Measurements from ENCODE around the gene IMPG2. TPM values are rescaled to one million over a fixed set of nuclear protein-coding genes. Genes with fewer than 3 reads are reported as not detected.

IMPG2 gene
- total RNA-seq, 1 experiment from 2014 or later, result 0.04 TPM

DNA sequence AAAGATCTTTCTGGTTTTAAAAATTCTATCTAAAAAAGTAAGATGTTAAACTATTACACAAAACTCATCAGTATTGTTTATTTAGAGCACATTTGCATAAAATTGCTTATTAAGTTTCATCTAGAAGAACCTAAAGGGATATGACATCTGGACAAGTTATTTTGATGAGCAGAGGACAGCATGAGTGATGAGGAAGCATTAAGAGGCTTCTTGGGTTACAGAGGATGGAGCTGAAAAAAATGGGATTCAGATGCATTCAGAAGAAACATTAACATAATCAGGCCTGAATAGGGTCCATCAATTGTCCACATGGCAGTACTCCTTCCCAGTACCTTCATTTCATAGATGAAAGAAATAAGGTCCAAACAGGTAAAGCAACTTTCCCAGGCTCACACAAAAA lies 41.6 kb downstream of the IMPG2 start:
- H3K79me2 ChIP-seq (ENCODE audit: insufficient read depth, low read length), result no peaks in the 10 kb centered on the region
- no peak overlapping the region for H3K56ac ChIP-seq (ENCODE audit: insufficient read length, low read depth, low read length)
- peaks cover 5% of the 10 kb centered on the region; the same call in 1 of the 2 replicates for H3K27me3 ChIP-seq (ENCODE audit: insufficient read depth, low read length)
- H4K8ac ChIP-seq (replicated peaks; ENCODE audit: insufficient read length, low read depth, low read length), result no peak overlapping the region
- Mint-ChIP-seq H3K36me3 (ENCODE audit: insufficient read depth in 1 of 3, low read depth in 3 of 3) (no peaks in the 10 kb centered on the region), H3K9me3 (no peaks in the 10 kb centered on the region), H3K27ac (no peak overlapping the region), H3K4me3 (no peak overlapping the region), H3K4me1 (peaks cover 15 to 21% of the 10 kb centered on the region in 2 experiments), H3K27me3 (ENCODE audit: low read depth) (peaks cover 39% of the 10 kb centered on the region)
- H2AK5ac ChIP-seq (ENCODE audit: insufficient read length, low read length), result no peak overlapping the region
- no peaks in the 10 kb centered on the region for H4K20me1 ChIP-seq (ENCODE audit: control insufficient read depth, insufficient read depth, insufficient read length)
- no peak overlapping the region for H4K91ac ChIP-seq (ENCODE audit: insufficient read length, low read depth, low read length)
- H3K27ac ChIP-seq (ENCODE audit: insufficient read length, low read depth, low read length), result no peak overlapping the region
- H3K14ac ChIP-seq (ENCODE audit: insufficient read depth, low read length), result no peak overlapping the region
- H2BK5ac ChIP-seq (ENCODE audit: insufficient read length, low read length), result no peak overlapping the region
- H3K18ac ChIP-seq (ENCODE audit: insufficient read length, low read depth, low read length), result no peak overlapping the region
- H3T11ph ChIP-seq (ENCODE audit: low read length), result no peak overlapping the region
- H3K4me1 ChIP-seq (ENCODE audit: insufficient read depth, low read length), result no peaks in the 10 kb centered on the region; the same call in 1 of the 2 replicates
- no peaks in the 10 kb centered on the region for H3K79me1 ChIP-seq (ENCODE audit: insufficient read depth, low read depth, low read length, poor library complexity, severe bottlenecking)
- no peak overlapping the region for H2AFZ ChIP-seq (ENCODE audit: low read length)
- no peak overlapping the region for H3K23ac ChIP-seq (ENCODE audit: insufficient read length, low read depth, low read length)
- no peak overlapping the region for H3K9ac ChIP-seq (ENCODE audit: extremely low read depth, insufficient read length, low read length)
- no peak overlapping the region for H2BK120ac ChIP-seq (ENCODE audit: low read depth, low read length, poor library complexity, severe bottlenecking)
- no peak overlapping the region for H2BK12ac ChIP-seq (ENCODE audit: insufficient read length, low read depth, low read length)
- no peaks in the 10 kb centered on the region for H3K9me3 ChIP-seq (ENCODE audit: control insufficient read depth, low read depth, low read length)
- TF ChIP-seq, protein P1, sequence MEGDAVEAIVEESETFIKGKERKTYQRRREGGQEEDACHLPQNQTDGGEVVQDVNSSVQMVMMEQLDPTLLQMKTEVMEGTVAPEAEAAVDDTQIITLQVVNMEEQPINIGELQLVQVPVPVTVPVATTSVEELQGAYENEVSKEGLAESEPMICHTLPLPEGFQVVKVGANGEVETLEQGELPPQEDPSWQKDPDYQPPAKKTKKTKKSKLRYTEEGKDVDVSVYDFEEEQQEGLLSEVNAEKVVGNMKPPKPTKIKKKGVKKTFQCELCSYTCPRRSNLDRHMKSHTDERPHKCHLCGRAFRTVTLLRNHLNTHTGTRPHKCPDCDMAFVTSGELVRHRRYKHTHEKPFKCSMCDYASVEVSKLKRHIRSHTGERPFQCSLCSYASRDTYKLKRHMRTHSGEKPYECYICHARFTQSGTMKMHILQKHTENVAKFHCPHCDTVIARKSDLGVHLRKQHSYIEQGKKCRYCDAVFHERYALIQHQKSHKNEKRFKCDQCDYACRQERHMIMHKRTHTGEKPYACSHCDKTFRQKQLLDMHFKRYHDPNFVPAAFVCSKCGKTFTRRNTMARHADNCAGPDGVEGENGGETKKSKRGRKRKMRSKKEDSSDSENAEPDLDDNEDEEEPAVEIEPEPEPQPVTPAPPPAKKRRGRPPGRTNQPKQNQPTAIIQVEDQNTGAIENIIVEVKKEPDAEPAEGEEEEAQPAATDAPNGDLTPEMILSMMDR (conservative IDR thresholded peaks at IDR 0.05), result no peak
- H3K4ac ChIP-seq (ENCODE audit: low read depth, low read length), result no peak overlapping the region
- no peak overlapping the region for H2BK15ac ChIP-seq (ENCODE audit: low read depth, low read length)
- no peaks in the 10 kb centered on the region for H3K23me2 ChIP-seq (ENCODE audit: insufficient read length, low read depth, low read length, poor library complexity, severe bottlenecking)
- H3K4me2 ChIP-seq (ENCODE audit: insufficient read depth, insufficient read length, low read length), result no peak overlapping the region
- no peak for DNase-seq
- H2BK20ac ChIP-seq (ENCODE audit: low read depth, low read length, poor library complexity, severe bottlenecking), result no peak overlapping the region
- H4K5ac ChIP-seq (ENCODE audit: insufficient read length, low read depth, low read length), result no peak overlapping the region

All from H9 (cell line).